ENCODE data around the gene SLC37A1.

The SLC37A1 gene

GRCh38 chr21:42527489-42528158, 14.0 kb downstream of the SLC37A1 start:
- DNase-seq (ENCODE audit: low spot score) = no peak

GRCh38 chr21:42530167-42530518, 16.5 kb downstream of the SLC37A1 start:
- no peak for DNase-seq (ENCODE audit: low spot score)

GRCh38 chr21:42531771-42532170, 18.1 kb downstream of the SLC37A1 start:
- DNase-seq (ENCODE audit: low spot score) = no peak

GRCh38 chr21:42532466-42533181, 19.0 kb downstream of the SLC37A1 start:
- DNase-seq (ENCODE audit: low spot score) = peak; percentile 73

- DNase-seq (ENCODE audit: low spot score) = no peak
Measured at GRCh38 chr21:42533306-42533962, 19.8 kb downstream of the SLC37A1 start.

GRCh38 chr21:42533963-42534355, 20.3 kb downstream of the SLC37A1 start:
- no peak for DNase-seq (ENCODE audit: low spot score)

- DNase-seq (ENCODE audit: low spot score) = peak; percentile 66
Measured at GRCh38 chr21:42534421-42535378, 21.0 kb downstream of the SLC37A1 start.

GRCh38 chr21:42535602-42536171, 22.0 kb downstream of the SLC37A1 start:
- no peak for DNase-seq (ENCODE audit: low spot score)

GRCh38 chr21:42536601-42537000, 22.9 kb downstream of the SLC37A1 start:
- no peak for DNase-seq (ENCODE audit: low spot score)

GRCh38 chr21:42537106-42537742, 23.6 kb downstream of the SLC37A1 start:
- DNase-seq (ENCODE audit: low spot score) = peak; percentile 36

- DNase-seq (ENCODE audit: low spot score) = no peak
Measured at GRCh38 chr21:42538479-42539275, 25.0 kb downstream of the SLC37A1 start.

- no peak for DNase-seq (ENCODE audit: low spot score)
Measured at GRCh38 chr21:42539342-42539741, 25.7 kb downstream of the SLC37A1 start.

- no peak for DNase-seq (ENCODE audit: low spot score)
Measured at GRCh38 chr21:42539931-42540343, 26.3 kb downstream of the SLC37A1 start.

- DNase-seq (ENCODE audit: low spot score) = no peak
Measured at GRCh38 chr21:42540396-42540795, 26.7 kb downstream of the SLC37A1 start.

- DNase-seq (ENCODE audit: low spot score) = no peak
Measured at GRCh38 chr21:42541174-42541573, 27.5 kb downstream of the SLC37A1 start.

- DNase-seq (ENCODE audit: low spot score) = no peak
Measured at GRCh38 chr21:42541618-42542017, 28.0 kb downstream of the SLC37A1 start.

GRCh38 chr21:42542196-42542595, 28.5 kb downstream of the SLC37A1 start:
- DNase-seq (ENCODE audit: low spot score) = no peak

GRCh38 chr21:42542596-42542995, 28.9 kb downstream of the SLC37A1 start:
- DNase-seq (ENCODE audit: low spot score) = no peak

- DNase-seq (ENCODE audit: low spot score) = no peak
Measured at GRCh38 chr21:42543106-42543847, 29.6 kb downstream of the SLC37A1 start.

GRCh38 chr21:42544544-42544943, 30.9 kb downstream of the SLC37A1 start:
- no peak for DNase-seq (ENCODE audit: low spot score)

Data from pons (tissue), 1 donor.